DOHH2 (cell line): ENCODE results near the gene PLK2.

Experiments used
- EZH2phosphoT487 ChIP-seq: fragments of 200-600 bp; sonication (generic); IDR thresholded peaks from 2 replicates; pipeline ENCODE4 v1.6.1; 2017; ENCODE audit warnings: borderline replicate concordance, mild to moderate bottlenecking, antibody characterized with exemption, low read length, moderate library complexity, mixed read lengths
- TF ChIP-seq, protein P1 (sequence below): fragments of 200-600 bp; sonication (generic); IDR thresholded peaks from one replicate; pipeline ENCODE4 v1.5.1; 2014; ENCODE audit warnings: antibody characterized with exemption, mild to moderate bottlenecking, low read depth, low read length; ENCODE audit not compliant: poor library complexity, severe bottlenecking

DNA sequence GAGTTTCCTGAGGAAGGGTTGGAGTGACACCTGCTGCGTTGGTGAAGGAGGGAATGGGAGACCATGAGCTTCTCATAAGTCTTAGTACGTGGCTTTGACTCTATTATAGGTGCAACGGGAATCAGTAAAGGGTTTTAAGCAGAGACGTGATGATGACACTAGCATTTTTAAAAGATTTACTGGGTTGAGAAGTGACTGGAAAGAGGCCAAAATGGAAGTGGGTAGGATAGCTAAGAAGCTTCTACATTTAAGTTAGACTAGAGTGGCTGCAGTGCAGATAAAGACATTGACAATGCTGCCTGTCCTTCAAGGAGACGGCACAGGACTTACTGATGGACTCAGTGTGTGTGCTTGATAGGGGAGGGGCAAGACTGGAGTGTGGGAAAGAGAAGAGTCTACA lies 37.5 kb upstream of the PLK2 start:
- TF ChIP-seq, protein P1, sequence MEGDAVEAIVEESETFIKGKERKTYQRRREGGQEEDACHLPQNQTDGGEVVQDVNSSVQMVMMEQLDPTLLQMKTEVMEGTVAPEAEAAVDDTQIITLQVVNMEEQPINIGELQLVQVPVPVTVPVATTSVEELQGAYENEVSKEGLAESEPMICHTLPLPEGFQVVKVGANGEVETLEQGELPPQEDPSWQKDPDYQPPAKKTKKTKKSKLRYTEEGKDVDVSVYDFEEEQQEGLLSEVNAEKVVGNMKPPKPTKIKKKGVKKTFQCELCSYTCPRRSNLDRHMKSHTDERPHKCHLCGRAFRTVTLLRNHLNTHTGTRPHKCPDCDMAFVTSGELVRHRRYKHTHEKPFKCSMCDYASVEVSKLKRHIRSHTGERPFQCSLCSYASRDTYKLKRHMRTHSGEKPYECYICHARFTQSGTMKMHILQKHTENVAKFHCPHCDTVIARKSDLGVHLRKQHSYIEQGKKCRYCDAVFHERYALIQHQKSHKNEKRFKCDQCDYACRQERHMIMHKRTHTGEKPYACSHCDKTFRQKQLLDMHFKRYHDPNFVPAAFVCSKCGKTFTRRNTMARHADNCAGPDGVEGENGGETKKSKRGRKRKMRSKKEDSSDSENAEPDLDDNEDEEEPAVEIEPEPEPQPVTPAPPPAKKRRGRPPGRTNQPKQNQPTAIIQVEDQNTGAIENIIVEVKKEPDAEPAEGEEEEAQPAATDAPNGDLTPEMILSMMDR = no peak
- no peak for TF ChIP-seq EZH2phosphoT487
